ENCODE data around the gene ANP32E. TPM values are rescaled to one million over a fixed set of nuclear protein-coding genes. Genes with fewer than 3 reads are reported as not detected.
"Not testable (repeated sequence)": the region's sequence is repeated elsewhere in the genome, so short reads cannot be mapped to it uniquely, and the experiment has no call there.

Gene ANP32E
- total RNA-seq, 6 donors from 2014 or later, result 7.7 to 38.8 (median 27.9) TPM

- peak overlapping the region in 1 of 4 donors; percentile 42 for H3K27ac ChIP-seq
- no peaks in the 10 kb centered on the region for H3K36me3 ChIP-seq
- DNase-seq (no peak), ATAC-seq (ENCODE audit: low FRiP score in 2 of 2) (no peak)
- TF ChIP-seq POLR2A (IDR thresholded peaks at IDR 0.05) (no peak), CTCF (IDR thresholded peaks at IDR 0.05) (no peak), POLR2AphosphoS5 (IDR thresholded peaks at IDR 0.05) (no peak), EP300 (IDR thresholded peaks at IDR 0.05) (no peak)
- 75 to 81% methylated on average over 2 of the region's 2 CpGs for WGBS, 2 donors
- no peak overlapping the region for H3K4me3 ChIP-seq
- H3K4me1 ChIP-seq, result peaks cover 0 to 8% (median 6%) of the 10 kb centered on the region in 4 donors
- no peaks in the 10 kb centered on the region for H3K9me3 ChIP-seq
- no peaks in the 10 kb centered on the region for H3K27me3 ChIP-seq
Observed at GRCh38 chr1:150192012-150192411, 43.9 kb downstream of the ANP32E start.

- Histone ChIP-seq H3K4me1 (peaks cover 0 to 15% (median 6%) of the 10 kb centered on the region in 4 donors), H3K36me3 (no peaks in the 10 kb centered on the region), H3K27me3 (no peaks in the 10 kb centered on the region), H3K27ac (peak overlapping the region in 3 of 4 donors; percentile 27 to 85 (median 46)), H3K9me3 (no peaks in the 10 kb centered on the region), H3K4me3 (no peak overlapping the region)
- peak in 1 of 2 donors; percentile 17 for ATAC-seq (ENCODE audit: low FRiP score in 2 of 2)
- no peak for TF ChIP-seq POLR2A (IDR thresholded peaks at IDR 0.05)
- peak in 1 of 6 experiments; percentile 4 for TF ChIP-seq CTCF (IDR thresholded peaks at IDR 0.05)
- TF ChIP-seq EP300 (IDR thresholded peaks at IDR 0.05), result no peak
- TF ChIP-seq POLR2AphosphoS5 (IDR thresholded peaks at IDR 0.05), result no peak
- DNase-seq, result no peak
- 23 to 32% methylated on average over 3 of the region's 3 CpGs for WGBS, 2 donors
Observed at GRCh38 chr1:150187560-150187931, 48.4 kb downstream of the ANP32E start.

- peak overlapping the region in 1 of 4 donors; percentile 9 for H3K4me3 ChIP-seq
- no peaks in the 10 kb centered on the region for H3K9me3 ChIP-seq
- 24 to 25% methylated on average over 10 of the region's 10 CpGs for WGBS, 2 donors
- peak overlapping the region; percentile 27 to 85 (median 45) for H3K27ac ChIP-seq
- no peaks in the 10 kb centered on the region for H3K27me3 ChIP-seq
- DNase-seq (peak in 1 of 2 donors; percentile 49), ATAC-seq (ENCODE audit: low FRiP score in 2 of 2) (peak; percentile 73 to 88)
- H3K36me3 ChIP-seq, result no peaks in the 10 kb centered on the region
- TF ChIP-seq EP300 (IDR thresholded peaks at IDR 0.05) (no peak), POLR2A (IDR thresholded peaks at IDR 0.05) (peak in 1 of 4 donors; percentile 10), CTCF (IDR thresholded peaks at IDR 0.05) (peak in 4 of 6 experiments; percentile 21 to 39 (median 34)), POLR2AphosphoS5 (IDR thresholded peaks at IDR 0.05) (no peak)
- peaks cover 0 to 15% (median 6%) of the 10 kb centered on the region in 4 donors for H3K4me1 ChIP-seq
Observed at GRCh38 chr1:150186789-150187559, 48.9 kb downstream of the ANP32E start.

- not testable (repeated sequence) for H3K27me3 ChIP-seq; ATAC-seq (ENCODE audit: low FRiP score in 2 of 2); H3K36me3 ChIP-seq; H3K9me3 ChIP-seq; DNase-seq
- H3K4me1 ChIP-seq, result peaks cover 0 to 15% (median 6%) of the 10 kb centered on the region in 4 donors
- H3K27ac ChIP-seq, result peak overlapping the region; percentile 21 to 85 (median 44)
- H3K4me3 ChIP-seq, result peak overlapping the region in 1 of 4 donors; percentile 9
- TF ChIP-seq POLR2A (IDR thresholded peaks at IDR 0.05), result peak in 1 of 4 donors; percentile 5
- 80 to 86% methylated on average over 7 of the region's 7 CpGs for WGBS, 2 donors
Observed at GRCh38 chr1:150186438-150186788, 49.5 kb downstream of the ANP32E start.

GRCh38 chr1:150185481-150185880 is 50.4 kb downstream of the ANP32E start:
- no peaks in the 10 kb centered on the region for H3K9me3 ChIP-seq
- 90 to 91% methylated on average over 7 of the region's 7 CpGs for WGBS, 2 donors
- DNase-seq (no peak), ATAC-seq (ENCODE audit: low FRiP score in 2 of 2) (no peak)
- TF ChIP-seq CTCF (IDR thresholded peaks at IDR 0.05) (no peak), POLR2A (IDR thresholded peaks at IDR 0.05) (no peak), POLR2AphosphoS5 (IDR thresholded peaks at IDR 0.05) (no peak)
- no peaks in the 10 kb centered on the region for H3K36me3 ChIP-seq
- H3K27me3 ChIP-seq, result no peaks in the 10 kb centered on the region
- no peak overlapping the region for H3K4me3 ChIP-seq
- H3K27ac ChIP-seq, result no peak overlapping the region
- H3K4me1 ChIP-seq, result peaks cover 0 to 15% (median 6%) of the 10 kb centered on the region in 4 donors
